ENCODE results near the gene EPB41L4A. TPM values are rescaled to one million over a fixed set of nuclear protein-coding genes. Genes with fewer than 3 reads are reported as not detected.

The EPB41L4A gene
- total RNA-seq, 1 donor from 2014 or later = 21.4 TPM

DNA sequence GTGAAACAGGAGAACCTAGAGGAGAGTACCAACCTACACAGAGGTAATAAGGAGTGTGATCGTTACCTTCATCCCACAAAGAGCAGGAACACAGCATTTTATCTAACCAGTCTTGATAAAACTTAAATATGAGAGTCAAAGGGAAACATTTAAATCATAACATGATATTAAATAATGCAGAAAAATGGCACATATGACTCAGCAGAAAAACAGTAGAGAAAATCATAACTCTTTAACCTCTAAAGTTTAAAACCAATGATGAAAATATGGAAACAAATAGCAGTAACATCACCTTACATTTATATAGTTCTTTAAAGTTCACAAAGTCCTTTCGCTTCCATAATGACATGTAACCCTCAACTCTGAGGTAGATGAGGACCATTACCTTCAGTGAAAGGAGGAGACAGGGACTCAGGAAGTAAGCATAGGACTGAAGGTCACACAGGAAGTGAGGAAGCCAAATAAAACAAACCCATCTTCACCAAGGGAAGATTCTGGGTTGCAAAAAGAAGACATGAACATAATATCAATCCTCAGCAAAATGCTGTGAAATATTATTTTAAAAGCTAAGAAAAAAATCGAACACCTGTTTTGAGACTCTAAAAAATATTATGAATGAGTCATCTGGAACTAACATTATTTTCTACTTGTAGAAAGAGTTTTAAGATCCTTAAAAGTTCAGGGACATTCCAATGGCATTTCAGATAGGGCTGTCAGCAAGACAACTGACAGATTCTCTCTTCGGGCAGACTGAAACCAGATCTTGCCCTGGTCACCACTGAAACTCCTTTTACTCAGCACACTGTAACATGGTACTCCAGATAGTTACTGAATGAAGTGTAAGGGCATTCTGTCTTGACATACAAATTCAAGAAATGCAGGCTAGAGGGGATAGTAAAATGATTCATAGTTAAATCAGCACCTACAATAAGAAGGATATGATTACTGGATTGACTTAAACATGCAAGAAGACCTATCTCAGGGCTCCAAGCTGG lies 148.5 kb downstream of the EPB41L4A start:
- no peak overlapping the region for H3K27ac ChIP-seq (ENCODE audit: low read depth, low read length)
- no peak overlapping the region for H3K4me3 ChIP-seq (ENCODE audit: low read length in 3 of 3)
- H3K9me3 ChIP-seq (ENCODE audit: control insufficient read depth in 3 of 3, low read length in 3 of 3) = no peaks in the 10 kb centered on the region
- no peak overlapping the region for H3K9ac ChIP-seq (ENCODE audit: low read depth in 1 of 3, low read length in 3 of 3)
- no peaks in the 10 kb centered on the region for H3K36me3 ChIP-seq (ENCODE audit: control insufficient read depth in 3 of 3, insufficient read depth in 3 of 3, low read length in 3 of 3)
- H3K4me1 ChIP-seq (ENCODE audit: control insufficient read depth in 3 of 3, insufficient read depth in 3 of 3, low read length in 3 of 3) = no peaks in the 10 kb centered on the region
- H3K27me3 ChIP-seq (ENCODE audit: control insufficient read depth in 3 of 3, insufficient read depth in 3 of 3, low read length in 3 of 3) = no peaks in the 10 kb centered on the region

DNA sequence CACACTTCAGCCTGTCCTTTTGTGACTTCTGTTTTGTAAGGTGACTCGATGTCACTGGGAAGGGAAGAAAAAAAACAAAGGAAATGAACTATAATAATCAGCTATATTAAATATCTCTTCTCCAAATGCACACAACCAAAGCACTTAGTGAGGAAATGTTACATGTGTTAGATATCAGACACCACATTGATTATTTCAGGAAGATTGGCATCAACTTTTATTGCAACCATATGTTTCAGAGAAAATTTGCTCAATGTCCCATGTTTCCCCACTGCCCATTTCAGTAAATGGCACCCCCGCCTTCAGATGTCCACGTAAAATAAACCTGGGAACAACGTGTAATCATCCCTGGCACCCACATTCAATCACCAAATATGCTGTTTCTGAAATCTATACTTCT lies 151.8 kb downstream of the EPB41L4A start:
- H3K9ac ChIP-seq (ENCODE audit: low read depth in 1 of 3, low read length in 3 of 3) = no peak overlapping the region
- no peak overlapping the region for H3K4me3 ChIP-seq (ENCODE audit: low read length in 3 of 3)
- H3K27me3 ChIP-seq (ENCODE audit: control insufficient read depth in 3 of 3, insufficient read depth in 3 of 3, low read length in 3 of 3) = no peaks in the 10 kb centered on the region
- no peak overlapping the region for H3K27ac ChIP-seq (ENCODE audit: low read depth, low read length)
- no peaks in the 10 kb centered on the region for H3K9me3 ChIP-seq (ENCODE audit: control insufficient read depth in 3 of 3, low read length in 3 of 3)
- H3K4me1 ChIP-seq (ENCODE audit: control insufficient read depth in 3 of 3, insufficient read depth in 3 of 3, low read length in 3 of 3) = no peaks in the 10 kb centered on the region
- no peaks in the 10 kb centered on the region for H3K36me3 ChIP-seq (ENCODE audit: control insufficient read depth in 3 of 3, insufficient read depth in 3 of 3, low read length in 3 of 3)

DNA sequence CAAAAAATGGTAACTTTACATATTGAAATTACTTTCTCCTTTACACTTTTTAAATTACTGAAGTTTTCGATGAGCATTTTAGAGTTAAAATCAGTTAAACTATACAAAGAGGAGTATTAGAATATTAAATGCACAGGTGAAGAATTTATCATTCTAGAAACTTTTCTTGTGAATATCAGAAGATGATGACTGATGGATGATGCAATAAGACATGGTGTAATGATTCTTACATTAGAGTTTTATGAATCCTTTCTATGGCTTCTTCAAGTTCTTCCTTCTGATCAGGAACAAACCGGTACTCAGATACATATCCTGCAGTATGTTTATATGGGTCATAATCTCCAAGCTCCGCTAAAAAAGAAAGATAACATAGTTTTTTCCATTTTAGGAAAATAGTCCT lies 154.4 kb downstream of the EPB41L4A start:
- Histone ChIP-seq H3K9me3 (ENCODE audit: control insufficient read depth in 3 of 3, low read length in 3 of 3) (no peaks in the 10 kb centered on the region), H3K4me3 (ENCODE audit: low read length in 3 of 3) (no peak overlapping the region), H3K36me3 (ENCODE audit: control insufficient read depth in 3 of 3, insufficient read depth in 3 of 3, low read length in 3 of 3) (no peaks in the 10 kb centered on the region), H3K27ac (ENCODE audit: low read depth, low read length) (no peak overlapping the region), H3K4me1 (ENCODE audit: control insufficient read depth in 3 of 3, insufficient read depth in 3 of 3, low read length in 3 of 3) (no peaks in the 10 kb centered on the region), H3K9ac (ENCODE audit: low read depth in 1 of 3, low read length in 3 of 3) (no peak overlapping the region), H3K27me3 (ENCODE audit: control insufficient read depth in 3 of 3, insufficient read depth in 3 of 3, low read length in 3 of 3) (no peaks in the 10 kb centered on the region)

DNA sequence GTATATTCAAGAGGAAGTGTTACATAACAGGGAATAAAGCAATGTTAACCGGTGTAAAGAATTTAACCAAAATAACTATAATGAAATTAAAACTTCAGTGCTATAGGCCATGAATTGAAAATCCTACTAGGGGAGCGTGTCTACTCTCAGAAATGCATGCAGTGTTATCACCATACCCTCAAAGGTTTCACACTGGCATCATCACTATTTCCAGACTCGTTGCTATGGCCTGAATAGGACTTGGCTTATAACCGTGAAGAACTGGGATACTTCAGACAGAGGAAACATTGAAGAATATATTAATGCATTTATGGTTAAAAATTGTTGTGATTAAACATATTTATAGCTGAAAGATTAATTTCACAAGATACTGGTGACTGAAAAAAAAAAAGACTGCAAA lies 154.9 kb downstream of the EPB41L4A start:
- no peak overlapping the region for H3K4me3 ChIP-seq (ENCODE audit: low read length in 3 of 3)
- H3K27me3 ChIP-seq (ENCODE audit: control insufficient read depth in 3 of 3, insufficient read depth in 3 of 3, low read length in 3 of 3) = no peaks in the 10 kb centered on the region
- no peaks in the 10 kb centered on the region for H3K36me3 ChIP-seq (ENCODE audit: control insufficient read depth in 3 of 3, insufficient read depth in 3 of 3, low read length in 3 of 3)
- no peaks in the 10 kb centered on the region for H3K9me3 ChIP-seq (ENCODE audit: control insufficient read depth in 3 of 3, low read length in 3 of 3)
- no peak overlapping the region for H3K9ac ChIP-seq (ENCODE audit: low read depth in 1 of 3, low read length in 3 of 3)
- H3K27ac ChIP-seq (ENCODE audit: low read depth, low read length) = no peak overlapping the region
- H3K4me1 ChIP-seq (ENCODE audit: control insufficient read depth in 3 of 3, insufficient read depth in 3 of 3, low read length in 3 of 3) = no peaks in the 10 kb centered on the region

DNA sequence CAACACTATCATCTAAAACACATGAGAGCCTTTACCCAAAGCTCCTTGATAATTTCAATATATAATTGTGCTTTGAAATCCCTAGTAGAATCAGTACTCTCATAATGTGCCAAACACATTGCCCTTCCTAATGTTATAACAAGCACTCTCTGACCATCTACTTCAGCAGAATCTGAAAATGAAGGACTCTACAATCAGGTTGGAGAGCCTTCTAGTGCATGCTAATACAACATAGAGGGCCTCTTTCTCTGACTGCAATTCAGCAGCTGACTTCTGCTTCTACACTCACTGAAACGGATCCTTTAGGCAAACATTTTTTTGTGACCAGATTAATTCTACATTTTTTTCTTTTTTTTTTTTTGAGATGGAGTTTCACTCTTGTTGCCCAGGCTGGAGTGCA lies 155.6 kb downstream of the EPB41L4A start:
- no peaks in the 10 kb centered on the region for H3K36me3 ChIP-seq (ENCODE audit: control insufficient read depth in 3 of 3, insufficient read depth in 3 of 3, low read length in 3 of 3)
- no peak overlapping the region for H3K9ac ChIP-seq (ENCODE audit: low read depth in 1 of 3, low read length in 3 of 3)
- no peaks in the 10 kb centered on the region for H3K27me3 ChIP-seq (ENCODE audit: control insufficient read depth in 3 of 3, insufficient read depth in 3 of 3, low read length in 3 of 3)
- no peaks in the 10 kb centered on the region for H3K9me3 ChIP-seq (ENCODE audit: control insufficient read depth in 3 of 3, low read length in 3 of 3)
- no peaks in the 10 kb centered on the region for H3K4me1 ChIP-seq (ENCODE audit: control insufficient read depth in 3 of 3, insufficient read depth in 3 of 3, low read length in 3 of 3)
- H3K4me3 ChIP-seq (ENCODE audit: low read length in 3 of 3) = no peak overlapping the region
- H3K27ac ChIP-seq (ENCODE audit: low read depth, low read length) = no peak overlapping the region

DNA sequence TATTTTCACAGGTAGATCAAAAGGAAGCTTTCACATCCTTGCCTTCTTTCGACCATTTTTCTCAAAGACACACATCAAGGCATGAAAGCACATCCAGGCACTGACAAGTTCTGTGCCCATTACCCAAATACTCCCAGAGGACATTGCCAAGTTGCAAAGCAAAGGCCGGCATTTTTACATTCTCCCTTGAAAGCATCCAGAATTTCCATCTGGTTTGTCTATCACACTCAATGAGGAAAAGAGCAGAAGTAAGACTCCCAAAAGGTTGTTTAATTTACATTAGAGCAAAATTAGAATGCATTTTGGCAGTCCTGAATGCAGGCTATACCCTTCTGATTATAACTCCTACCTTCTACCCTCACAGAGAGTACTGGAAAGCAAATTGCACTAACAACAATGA lies 160.5 kb downstream of the EPB41L4A start:
- Histone ChIP-seq H3K27me3 (ENCODE audit: control insufficient read depth in 3 of 3, insufficient read depth in 3 of 3, low read length in 3 of 3) (no peaks in the 10 kb centered on the region), H3K9ac (ENCODE audit: low read depth in 1 of 3, low read length in 3 of 3) (no peak overlapping the region), H3K9me3 (ENCODE audit: control insufficient read depth in 3 of 3, low read length in 3 of 3) (no peaks in the 10 kb centered on the region), H3K4me1 (ENCODE audit: control insufficient read depth in 3 of 3, insufficient read depth in 3 of 3, low read length in 3 of 3) (peaks cover 7% of the 10 kb centered on the region in 3 donors), H3K27ac (ENCODE audit: low read depth, low read length) (no peak overlapping the region), H3K36me3 (ENCODE audit: control insufficient read depth in 3 of 3, insufficient read depth in 3 of 3, low read length in 3 of 3) (no peaks in the 10 kb centered on the region), H3K4me3 (ENCODE audit: low read length in 3 of 3) (no peak overlapping the region)

DNA sequence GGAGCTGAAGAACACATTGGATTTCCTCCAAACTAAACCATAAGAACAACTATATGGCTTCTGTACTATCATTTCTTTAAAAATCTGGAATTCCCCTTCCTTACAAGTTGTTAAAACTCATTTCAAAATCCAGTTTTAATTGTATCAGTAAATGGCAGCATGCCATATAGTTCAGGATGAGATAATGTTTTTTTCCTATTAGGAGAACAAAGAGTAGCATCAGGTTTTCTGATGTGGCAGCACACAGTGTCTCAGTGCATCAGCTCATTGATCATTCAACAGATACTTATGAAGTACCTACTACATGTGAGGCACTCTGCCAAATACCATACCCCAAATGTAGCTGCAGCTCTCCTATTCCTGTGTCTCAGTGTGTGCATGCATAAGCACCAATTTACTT lies 161.1 kb downstream of the EPB41L4A start:
- Histone ChIP-seq H3K4me3 (ENCODE audit: low read length in 3 of 3) (no peak overlapping the region), H3K27me3 (ENCODE audit: control insufficient read depth in 3 of 3, insufficient read depth in 3 of 3, low read length in 3 of 3) (no peaks in the 10 kb centered on the region), H3K27ac (ENCODE audit: low read depth, low read length) (no peak overlapping the region), H3K9me3 (ENCODE audit: control insufficient read depth in 3 of 3, low read length in 3 of 3) (no peaks in the 10 kb centered on the region), H3K9ac (ENCODE audit: low read depth in 1 of 3, low read length in 3 of 3) (no peak overlapping the region), H3K36me3 (ENCODE audit: control insufficient read depth in 3 of 3, insufficient read depth in 3 of 3, low read length in 3 of 3) (no peaks in the 10 kb centered on the region), H3K4me1 (ENCODE audit: control insufficient read depth in 3 of 3, insufficient read depth in 3 of 3, low read length in 3 of 3) (peaks cover 7 to 12% (median 7%) of the 10 kb centered on the region in 3 donors)

DNA sequence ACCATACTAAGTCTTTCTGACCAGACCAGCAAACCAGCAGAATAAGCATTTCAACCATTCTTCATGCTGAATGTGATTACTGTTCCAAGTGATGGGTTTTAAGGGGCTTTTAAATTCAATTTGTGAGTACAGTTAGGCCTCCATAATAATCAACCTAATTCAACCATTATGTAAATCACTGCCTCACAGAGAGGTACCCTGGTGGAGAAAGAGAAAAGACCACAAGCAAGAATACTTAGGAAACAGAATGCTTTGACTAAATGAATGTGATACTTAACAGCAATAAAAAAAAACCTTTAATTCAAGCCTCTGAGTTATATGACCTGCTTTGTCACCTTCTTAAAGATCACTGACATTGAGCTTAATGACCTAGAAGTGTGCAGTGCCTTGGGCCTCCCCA lies 162.1 kb downstream of the EPB41L4A start:
- no peaks in the 10 kb centered on the region for H3K27me3 ChIP-seq (ENCODE audit: control insufficient read depth in 3 of 3, insufficient read depth in 3 of 3, low read length in 3 of 3)

DNA sequence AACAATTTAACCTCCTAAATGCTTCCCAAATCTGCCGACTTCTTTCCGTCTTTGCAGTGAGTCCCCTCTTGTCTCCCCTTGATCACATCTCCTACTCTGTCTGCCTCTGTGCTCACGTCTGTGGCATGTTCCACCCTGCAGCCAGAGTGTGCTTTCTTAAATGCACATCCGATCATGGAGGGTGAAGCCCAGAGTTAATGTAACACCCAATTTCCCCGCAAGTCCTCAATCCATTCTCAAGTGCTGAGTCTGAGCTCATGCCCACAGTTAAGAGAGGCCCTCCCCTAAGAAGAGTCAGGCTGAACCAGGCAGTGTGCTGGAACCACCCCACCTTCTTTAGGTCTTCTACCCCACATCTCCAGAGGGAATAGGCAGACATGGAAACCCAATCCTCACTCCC lies 164.8 kb downstream of the EPB41L4A start:
- Histone ChIP-seq H3K27me3 (ENCODE audit: control insufficient read depth in 3 of 3, insufficient read depth in 3 of 3, low read length in 3 of 3) (no peaks in the 10 kb centered on the region), H3K9ac (ENCODE audit: low read depth in 1 of 3, low read length in 3 of 3) (no peak overlapping the region), H3K27ac (ENCODE audit: low read depth, low read length) (peak overlapping the region; percentile 37), H3K36me3 (ENCODE audit: control insufficient read depth in 3 of 3, insufficient read depth in 3 of 3, low read length in 3 of 3) (no peaks in the 10 kb centered on the region), H3K9me3 (ENCODE audit: control insufficient read depth in 3 of 3, low read length in 3 of 3) (no peaks in the 10 kb centered on the region), H3K4me1 (ENCODE audit: control insufficient read depth in 3 of 3, insufficient read depth in 3 of 3, low read length in 3 of 3) (peaks cover 7 to 12% (median 7%) of the 10 kb centered on the region in 3 donors), H3K4me3 (ENCODE audit: low read length in 3 of 3) (no peak overlapping the region)

More for the DNA sequence above, 162.1 kb downstream of the EPB41L4A start:
- no peak overlapping the region for H3K4me3 ChIP-seq (ENCODE audit: low read length in 3 of 3)
- H3K9ac ChIP-seq (ENCODE audit: low read depth in 1 of 3, low read length in 3 of 3) = no peak overlapping the region
- peaks cover 7 to 12% (median 7%) of the 10 kb centered on the region in 3 donors for H3K4me1 ChIP-seq (ENCODE audit: control insufficient read depth in 3 of 3, insufficient read depth in 3 of 3, low read length in 3 of 3)
- H3K27ac ChIP-seq (ENCODE audit: low read depth, low read length) = no peak overlapping the region
- H3K9me3 ChIP-seq (ENCODE audit: control insufficient read depth in 3 of 3, low read length in 3 of 3) = no peaks in the 10 kb centered on the region
- H3K36me3 ChIP-seq (ENCODE audit: control insufficient read depth in 3 of 3, insufficient read depth in 3 of 3, low read length in 3 of 3) = no peaks in the 10 kb centered on the region

DNA sequence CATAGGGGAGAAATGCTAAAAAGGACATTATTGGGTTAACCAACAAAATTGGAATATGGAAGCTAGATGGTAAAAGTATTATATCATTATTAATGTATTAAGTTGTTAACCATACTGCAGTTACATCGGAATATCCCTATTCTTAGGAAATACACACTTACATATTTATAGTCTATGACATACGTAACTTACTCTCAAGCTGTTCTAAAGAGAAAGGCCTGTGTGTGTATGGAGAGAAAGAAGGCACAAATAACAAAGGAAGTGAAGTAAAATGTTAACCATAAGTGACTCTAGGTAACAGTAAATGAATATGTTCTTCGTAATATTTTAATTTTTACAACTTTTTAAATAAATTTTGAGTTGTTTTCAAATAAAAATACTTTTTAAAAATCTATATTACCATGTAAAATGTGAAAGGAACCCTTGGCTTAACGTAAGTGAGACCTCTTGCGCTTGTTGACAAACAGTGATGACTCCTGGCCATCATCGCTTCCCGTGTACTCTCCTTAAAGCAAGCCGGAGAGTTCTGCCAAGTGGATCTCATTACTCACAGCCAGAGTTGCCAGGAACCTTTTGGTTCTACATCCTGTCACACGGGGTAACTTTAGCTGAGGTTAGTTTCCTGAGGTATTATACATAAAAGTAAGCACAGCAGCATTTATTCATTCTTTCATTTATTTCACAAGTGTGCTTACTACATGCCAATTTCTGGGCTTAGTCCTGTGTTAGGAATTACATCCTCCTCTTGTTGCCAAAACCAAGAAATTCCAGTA lies 165.4 kb downstream of the EPB41L4A start:
- Histone ChIP-seq H3K4me1 (ENCODE audit: control insufficient read depth in 3 of 3, insufficient read depth in 3 of 3, low read length in 3 of 3) (peaks cover 7 to 12% (median 7%) of the 10 kb centered on the region in 3 donors), H3K9me3 (ENCODE audit: control insufficient read depth in 3 of 3, low read length in 3 of 3) (no peaks in the 10 kb centered on the region), H3K27me3 (ENCODE audit: control insufficient read depth in 3 of 3, insufficient read depth in 3 of 3, low read length in 3 of 3) (no peaks in the 10 kb centered on the region), H3K4me3 (ENCODE audit: low read length in 3 of 3) (no peak overlapping the region), H3K36me3 (ENCODE audit: control insufficient read depth in 3 of 3, insufficient read depth in 3 of 3, low read length in 3 of 3) (no peaks in the 10 kb centered on the region), H3K9ac (ENCODE audit: low read depth in 1 of 3, low read length in 3 of 3) (no peak overlapping the region), H3K27ac (ENCODE audit: low read depth, low read length) (peak overlapping the region; percentile 37)
